GM18951 (cell line): ENCODE data around the gene RPL13A.

Experiments used
- POLR2A ChIP-seq: IDR thresholded peaks from 4 replicates; pipeline ENCODE4 v1.6.1; 2011; ENCODE audit warnings: mild to moderate bottlenecking; ENCODE audit not compliant: insufficient read length, insufficient read depth; ENCODE audit errors: extremely low read depth
- in situ Hi-C: fragments of 300-500 bp; cut with MboI; formaldehyde crosslinking; loops from one replicate; pipeline ENCODE4 v1.12.0; 2022; ENCODE audit warnings: low sequenced_read_pairs, mixed read lengths, inconsistent platforms; ENCODE audit not compliant: unreplicated experiment

The RPL13A gene

GRCh38 chr19:49514151-49514550 lies 26.7 kb downstream of the RPL13A start:
- TF ChIP-seq POLR2A = no peak
- in situ Hi-C loops = no loop called here

GRCh38 chr19:49515767-49516166 lies 28.4 kb downstream of the RPL13A start:
- no peak for TF ChIP-seq POLR2A

GRCh38 chr19:49518033-49518432 lies 30.6 kb downstream of the RPL13A start:
- in situ Hi-C loops = no loop called here

More at GRCh38 chr19:49515767-49516166, 28.4 kb downstream of the RPL13A start:
- in situ Hi-C loops = no loop called here

GRCh38 chr19:49520705-49521319 lies 33.4 kb downstream of the RPL13A start:
- in situ Hi-C loops = no loop called here
- TF ChIP-seq POLR2A = no peak

More at GRCh38 chr19:49518033-49518432, 30.6 kb downstream of the RPL13A start:
- TF ChIP-seq POLR2A = no peak

GRCh38 chr19:49524812-49525455 lies 37.5 kb downstream of the RPL13A start:
- in situ Hi-C loops = no loop called here
- TF ChIP-seq POLR2A = no peak

GRCh38 chr19:49528211-49528771 lies 40.9 kb downstream of the RPL13A start:
- TF ChIP-seq POLR2A = no peak
- in situ Hi-C loops = no loop called here

- in situ Hi-C loops = no loop called here
- no peak for TF ChIP-seq POLR2A
Observed at GRCh38 chr19:49530708-49531107, 43.3 kb downstream of the RPL13A start.

- no peak for TF ChIP-seq POLR2A
- in situ Hi-C loops = no loop called here
Observed at GRCh38 chr19:49533551-49534488, 46.4 kb downstream of the RPL13A start.

- TF ChIP-seq POLR2A = no peak
- in situ Hi-C loops = no loop called here
Observed at GRCh38 chr19:49534632-49535385, 47.4 kb downstream of the RPL13A start.

GRCh38 chr19:49536921-49537462 lies 49.6 kb downstream of the RPL13A start:
- no peak for TF ChIP-seq POLR2A

GRCh38 chr19:49538643-49539042 lies 51.2 kb downstream of the RPL13A start:
- in situ Hi-C loops = no loop called here

More at GRCh38 chr19:49536921-49537462, 49.6 kb downstream of the RPL13A start:
- in situ Hi-C loops = no loop called here

More at GRCh38 chr19:49538643-49539042, 51.2 kb downstream of the RPL13A start:
- TF ChIP-seq POLR2A = no peak
